Smooth muscle cell (in vitro differentiated cells): ENCODE measurements around the gene SKAP2. TPM values are rescaled to one million over a fixed set of nuclear protein-coding genes. Genes with fewer than 3 reads are reported as not detected.

ENCODE experiments used
- DNase-seq: peaks from one replicate; lab custom pipeline; 2025; ENCODE audit not compliant: unreplicated experiment; lab: John Stamatoyannopoulos, UW
- H2AFZ ChIP-seq: fragments of 200-600 bp; sonication (generic); 2 replicates; pipeline ENCODE4 v1.6.0; 2016; ENCODE audit warnings: antibody characterized with exemption, low read depth, mild to moderate bottlenecking
- H3F3A ChIP-seq: fragments of 200-600 bp; sonication (generic); 2 replicates; pipeline ENCODE4 v1.6.0; 2017; ENCODE audit warnings: antibody characterized with exemption, low read depth
- H3K27ac ChIP-seq: fragments of 200-600 bp; sonication (generic); 2 replicates; pipeline ENCODE4 v1.5.1; 2016; ENCODE audit warnings: low read depth, mild to moderate bottlenecking
- H3K27me3 ChIP-seq: fragments of 200-600 bp; sonication (generic); 2 replicates; pipeline ENCODE4 v1.6.1; 2016; ENCODE audit warnings: low read depth, mild to moderate bottlenecking
- H3K36me3 ChIP-seq: fragments of 200-600 bp; sonication (generic); 2 replicates; pipeline ENCODE4 v1.5.1; 2016; ENCODE audit warnings: low read depth
- H3K4me1 ChIP-seq: fragments of 200-600 bp; sonication (generic); 2 replicates; pipeline ENCODE4 v1.5.1; 2016; ENCODE audit warnings: low read depth
- H3K4me2 ChIP-seq: fragments of 200-600 bp; sonication (generic); 2 replicates; pipeline ENCODE4 v1.6.0; 2016; ENCODE audit warnings: mild to moderate bottlenecking
- H3K4me3 ChIP-seq: fragments of 200-600 bp; sonication (generic); 2 replicates; pipeline ENCODE4 v1.5.1; 2016; ENCODE audit warnings: mild to moderate bottlenecking
- H3K79me2 ChIP-seq: fragments of 200-600 bp; sonication (generic); 2 replicates; pipeline ENCODE4 v1.6.0; 2016; ENCODE audit warnings: low read depth, mild to moderate bottlenecking
- H3K9ac ChIP-seq: fragments of 200-600 bp; sonication (generic); 2 replicates; pipeline ENCODE4 v1.6.0; 2016; ENCODE audit warnings: low read depth
- H3K9me3 ChIP-seq: fragments of 200-600 bp; sonication (generic); replicated peaks from 2 replicates; pipeline ENCODE4 v1.5.1; 2016; ENCODE audit warnings: low read depth
- H4K20me1 ChIP-seq: fragments of 200-600 bp; sonication (generic); 2 replicates; pipeline ENCODE4 v1.6.0; 2016; ENCODE audit warnings: low read depth
- CTCF ChIP-seq: fragments of 200-600 bp; sonication (generic); IDR thresholded peaks from 2 replicates; pipeline ENCODE4 v1.5.1; 2017; ENCODE audit warnings: borderline replicate concordance, mild to moderate bottlenecking, antibody characterized with exemption; ENCODE audit not compliant: insufficient read depth, poor library complexity, severe bottlenecking
- WGBS: methylation state at CpG from one replicate; pipeline ENCODE4 v1.1.7; 2016; ENCODE audit warnings: low lambda C conversion rate; 5-methylcytosine and 5-hydroxymethylcytosine counted together
- polyA plus RNA-seq: library from polyadenylated mRNA; unstranded; fragments of >200 nt; fragmentation: Nextera tagmentation; extraction: Ambion mirVana; gene quantifications from 2 replicates; pipeline ENCODE4 v1.2.1, GENCODE V29; 2016
- total RNA-seq: library from RNA; depleted of rRNA; stranded (reverse); fragments of >200 nt; gene quantifications from 2 replicates; pipeline ENCODE4 v1.2.3, GENCODE V29; 2014

SKAP2 gene
- total and polyA plus RNA-seq, 2 experiments from 2014 or later: 7.7 to 14.8 TPM

GRCh38 chr7:26627221-26627620 lies 237.2 kb downstream of the SKAP2 start:
- 94% methylated on average over 10 of the region's 10 CpGs for WGBS
- Histone ChIP-seq H3K27ac (no peak overlapping the region), H3K4me1 (no peaks in the 10 kb centered on the region), H3K27me3 (no peaks in the 10 kb centered on the region), H2AFZ (no peak overlapping the region), H3K9me3 (no peaks in the 10 kb centered on the region), H3K36me3 (no peaks in the 10 kb centered on the region), H3F3A (no peaks in the 10 kb centered on the region), H3K4me2 (no peak overlapping the region), H3K9ac (no peak overlapping the region), H3K79me2 (no peaks in the 10 kb centered on the region), H3K4me3 (no peak overlapping the region), H4K20me1 (no peaks in the 10 kb centered on the region)
- no peak for DNase-seq
- TF ChIP-seq CTCF: no peak

- 85% methylated on average over 2 of the region's 2 CpGs for WGBS
- no peaks in the 10 kb centered on the region for H3K27me3 ChIP-seq
- no peak overlapping the region for H3K4me3 ChIP-seq
- no peaks in the 10 kb centered on the region for H3K4me1 ChIP-seq
- H3K79me2 ChIP-seq: no peaks in the 10 kb centered on the region
- DNase-seq: no peak
- H3F3A ChIP-seq: no peaks in the 10 kb centered on the region
- H3K9me3 ChIP-seq: no peaks in the 10 kb centered on the region
- H3K9ac ChIP-seq: no peak overlapping the region
- no peak overlapping the region for H3K27ac ChIP-seq
- no peaks in the 10 kb centered on the region for H4K20me1 ChIP-seq
- TF ChIP-seq CTCF: no peak
- H3K4me2 ChIP-seq: no peak overlapping the region
- H3K36me3 ChIP-seq: no peaks in the 10 kb centered on the region
- no peak overlapping the region for H2AFZ ChIP-seq
Observed at GRCh38 chr7:26626687-26627086, 237.7 kb downstream of the SKAP2 start.

- no peaks in the 10 kb centered on the region for H3K4me1 ChIP-seq
- no peak overlapping the region for H3K27ac ChIP-seq
- H4K20me1 ChIP-seq: no peaks in the 10 kb centered on the region
- no peak overlapping the region for H2AFZ ChIP-seq
- H3K4me3 ChIP-seq: no peak overlapping the region
- no peak for DNase-seq
- H3K79me2 ChIP-seq: no peaks in the 10 kb centered on the region
- no peaks in the 10 kb centered on the region for H3K36me3 ChIP-seq
- H3K4me2 ChIP-seq: no peak overlapping the region
- no peaks in the 10 kb centered on the region for H3K27me3 ChIP-seq
- no peaks in the 10 kb centered on the region for H3F3A ChIP-seq
- H3K9ac ChIP-seq: no peak overlapping the region
- no peak for TF ChIP-seq CTCF
- no peaks in the 10 kb centered on the region for H3K9me3 ChIP-seq
- WGBS: 98% methylated on average over 8 of the region's 8 CpGs
Observed at GRCh38 chr7:26626156-26626555, 238.2 kb downstream of the SKAP2 start.

- H3K4me2 ChIP-seq: no peak overlapping the region
- no peak for TF ChIP-seq CTCF
- no peaks in the 10 kb centered on the region for H3K27me3 ChIP-seq
- H4K20me1 ChIP-seq: no peaks in the 10 kb centered on the region
- no peak overlapping the region for H3K4me3 ChIP-seq
- 98% methylated on average over 4 of the region's 4 CpGs for WGBS
- H2AFZ ChIP-seq: no peak overlapping the region
- no peaks in the 10 kb centered on the region for H3K4me1 ChIP-seq
- no peak overlapping the region for H3K27ac ChIP-seq
- H3K9me3 ChIP-seq: no peaks in the 10 kb centered on the region
- no peaks in the 10 kb centered on the region for H3K36me3 ChIP-seq
- DNase-seq: no peak
- no peak overlapping the region for H3K9ac ChIP-seq
- no peaks in the 10 kb centered on the region for H3F3A ChIP-seq
- H3K79me2 ChIP-seq: no peaks in the 10 kb centered on the region
Observed at GRCh38 chr7:26625286-26625685, 239.1 kb downstream of the SKAP2 start.
